ENCODE results near the gene CALN1.

CALN1 gene

DNA sequence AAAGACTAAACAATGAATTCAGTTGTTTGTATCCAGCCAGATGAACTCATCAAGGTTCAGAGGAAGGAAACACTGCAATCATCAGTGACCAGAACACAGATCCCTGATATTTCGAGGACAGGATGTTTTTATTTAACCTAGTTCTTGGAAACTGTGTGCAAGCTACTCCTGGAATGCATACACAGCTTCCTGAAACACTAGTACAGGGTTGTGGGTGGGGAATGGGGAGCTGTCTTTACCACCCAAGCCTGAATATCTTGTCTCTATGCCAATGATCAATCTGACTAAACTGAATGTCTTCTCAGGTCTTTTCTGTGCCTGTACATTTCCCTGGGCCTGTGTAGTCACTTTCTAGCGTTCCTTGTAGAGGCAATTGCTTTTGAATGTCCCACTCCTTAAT lies 374.6 kb downstream of the CALN1 start:
- Histone ChIP-seq H3K4me3 (ENCODE audit: low read length) (no peak overlapping the region), H3K36me3 (ENCODE audit: control insufficient read depth, insufficient read depth, low read length) (no peaks in the 10 kb centered on the region), H3K27ac (ENCODE audit: low read length) (no peak overlapping the region), H3K27me3 (ENCODE audit: control insufficient read depth, insufficient read depth, low read length) (no peaks in the 10 kb centered on the region), H3K9me3 (ENCODE audit: control insufficient read depth, insufficient read depth, low read length) (no peaks in the 10 kb centered on the region), H3K4me1 (ENCODE audit: control insufficient read depth, insufficient read depth, low read length) (no peaks in the 10 kb centered on the region)
- DNase-seq (ENCODE audit: low read depth, low spot score): no peak
- WGBS (ENCODE audit: insufficient coverage, insufficient read length): no CpG with 5 or more reads among the region's 2 CpGs

DNA sequence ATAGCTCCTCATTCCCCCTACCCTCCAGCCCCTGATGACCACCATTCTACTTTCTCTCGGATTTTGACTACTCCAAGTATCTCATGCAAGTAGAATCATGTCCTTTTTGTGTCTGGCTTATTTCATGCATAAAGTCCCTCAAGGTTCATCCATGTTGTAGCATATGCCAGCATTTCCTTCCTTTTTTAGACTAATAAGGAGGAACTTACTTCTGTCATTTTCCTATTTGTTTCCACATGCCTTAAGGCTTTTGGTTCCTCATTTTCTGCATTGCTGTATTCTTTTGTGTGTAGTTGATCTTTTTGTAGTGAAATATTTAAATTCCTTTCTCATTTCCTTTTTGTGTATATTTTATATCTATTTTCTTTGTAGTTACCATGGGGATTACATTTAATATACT lies 376.9 kb downstream of the CALN1 start:
- Histone ChIP-seq H3K27ac (ENCODE audit: low read length) (no peak overlapping the region), H3K27me3 (ENCODE audit: control insufficient read depth, insufficient read depth, low read length) (no peaks in the 10 kb centered on the region), H3K9me3 (ENCODE audit: control insufficient read depth, insufficient read depth, low read length) (no peaks in the 10 kb centered on the region), H3K4me1 (ENCODE audit: control insufficient read depth, insufficient read depth, low read length) (no peaks in the 10 kb centered on the region), H3K36me3 (ENCODE audit: control insufficient read depth, insufficient read depth, low read length) (no peaks in the 10 kb centered on the region), H3K4me3 (ENCODE audit: low read length) (no peak overlapping the region)
- no CpG with 5 or more reads among the region's 1 CpG for WGBS (ENCODE audit: insufficient coverage, insufficient read length)
- DNase-seq (ENCODE audit: low read depth, low spot score): no peak

DNA sequence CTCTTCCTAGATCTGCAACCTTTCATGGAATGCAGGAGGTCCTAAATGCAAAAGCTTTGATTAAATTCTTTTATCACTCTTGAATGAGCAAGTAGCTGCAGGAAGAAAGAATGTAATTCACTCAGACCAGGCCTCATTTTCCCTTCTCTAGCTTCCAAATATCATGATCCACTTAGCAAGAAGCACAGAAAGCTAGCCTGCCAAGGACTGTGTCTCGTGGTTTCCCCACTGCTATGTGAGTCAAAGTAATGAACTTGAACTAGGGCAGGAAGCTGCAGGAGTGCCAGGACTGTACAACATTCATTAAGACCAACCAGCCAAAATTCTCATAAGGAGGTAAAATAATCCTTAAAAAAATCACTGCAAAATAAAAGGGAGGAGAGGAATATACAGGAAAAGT lies 379.2 kb downstream of the CALN1 start:
- no CpG with 5 or more reads among the region's 1 CpG for WGBS (ENCODE audit: insufficient coverage, insufficient read length)
- Histone ChIP-seq H3K27ac (ENCODE audit: low read length) (no peak overlapping the region), H3K9me3 (ENCODE audit: control insufficient read depth, insufficient read depth, low read length) (no peaks in the 10 kb centered on the region), H3K4me3 (ENCODE audit: low read length) (no peak overlapping the region), H3K4me1 (ENCODE audit: control insufficient read depth, insufficient read depth, low read length) (no peaks in the 10 kb centered on the region), H3K27me3 (ENCODE audit: control insufficient read depth, insufficient read depth, low read length) (no peaks in the 10 kb centered on the region), H3K36me3 (ENCODE audit: control insufficient read depth, insufficient read depth, low read length) (no peaks in the 10 kb centered on the region)
- no peak for DNase-seq (ENCODE audit: low read depth, low spot score)

DNA sequence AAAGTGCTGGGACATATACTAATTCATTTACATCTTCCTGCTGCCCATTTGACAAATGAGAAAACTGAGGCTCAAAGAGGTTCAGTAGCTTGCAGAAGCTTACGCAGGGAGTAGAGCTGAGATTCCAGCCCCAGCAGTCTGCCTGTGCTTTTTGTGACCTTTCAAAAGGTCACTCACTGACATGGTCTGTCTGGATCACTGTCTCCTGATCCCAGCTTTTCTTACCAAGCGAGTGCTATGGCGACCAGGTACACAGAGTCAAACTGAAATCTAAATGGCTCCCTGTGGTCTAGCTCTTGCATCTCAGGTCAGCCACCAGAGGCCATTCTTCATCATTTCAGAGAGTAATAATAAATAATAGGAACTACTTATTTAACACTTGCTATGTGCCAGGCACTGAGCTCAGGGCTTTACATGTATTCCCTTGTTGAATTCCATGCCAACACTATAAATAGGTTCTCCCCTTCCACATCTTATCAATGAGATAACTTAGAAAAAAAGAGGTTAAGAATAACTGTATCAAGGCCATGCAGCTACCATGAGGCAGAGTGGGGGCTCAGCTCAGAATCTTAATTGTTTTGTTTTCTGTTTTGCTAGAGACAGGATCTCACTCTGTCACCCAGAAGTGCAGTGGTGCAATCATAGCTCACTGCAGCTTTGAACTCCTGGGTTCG lies 381.0 kb downstream of the CALN1 start:
- no peak for DNase-seq (ENCODE audit: low read depth, low spot score)
- no peaks in the 10 kb centered on the region for H3K9me3 ChIP-seq (ENCODE audit: control insufficient read depth, insufficient read depth, low read length)
- H3K36me3 ChIP-seq (ENCODE audit: control insufficient read depth, insufficient read depth, low read length): no peaks in the 10 kb centered on the region
- no peaks in the 10 kb centered on the region for H3K4me1 ChIP-seq (ENCODE audit: control insufficient read depth, insufficient read depth, low read length)
- WGBS (ENCODE audit: insufficient coverage, insufficient read length): no CpG with 5 or more reads among the region's 4 CpGs
- no peak overlapping the region for H3K4me3 ChIP-seq (ENCODE audit: low read length)
- no peaks in the 10 kb centered on the region for H3K27me3 ChIP-seq (ENCODE audit: control insufficient read depth, insufficient read depth, low read length)
- H3K27ac ChIP-seq (ENCODE audit: low read length): no peak overlapping the region

DNA sequence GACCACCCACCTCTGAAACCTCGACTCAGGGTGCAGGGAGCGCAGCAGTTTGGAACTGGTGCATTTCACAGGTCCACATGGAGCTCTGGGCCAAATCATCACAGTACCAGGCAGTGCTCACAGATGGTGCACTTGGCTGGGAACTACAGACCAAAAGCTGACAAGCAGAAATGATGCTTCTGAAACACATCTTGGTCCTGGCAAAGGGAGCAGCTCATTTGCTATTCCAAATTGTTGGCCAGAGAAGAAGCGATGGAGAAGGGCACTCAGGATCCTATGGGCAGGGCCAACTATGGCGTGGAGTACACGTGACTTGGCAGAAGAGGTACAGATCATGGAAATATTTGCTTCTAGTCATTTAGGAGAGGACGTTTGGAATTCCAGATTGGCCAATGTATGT lies 383.9 kb downstream of the CALN1 start:
- no peak for DNase-seq (ENCODE audit: low read depth, low spot score)
- H3K4me3 ChIP-seq (ENCODE audit: low read length): no peak overlapping the region
- no peak overlapping the region for H3K27ac ChIP-seq (ENCODE audit: low read length)
- no peaks in the 10 kb centered on the region for H3K36me3 ChIP-seq (ENCODE audit: control insufficient read depth, insufficient read depth, low read length)
- H3K4me1 ChIP-seq (ENCODE audit: control insufficient read depth, insufficient read depth, low read length): no peaks in the 10 kb centered on the region
- H3K9me3 ChIP-seq (ENCODE audit: control insufficient read depth, insufficient read depth, low read length): no peaks in the 10 kb centered on the region
- no CpG with 5 or more reads among the region's 6 CpGs for WGBS (ENCODE audit: insufficient coverage, insufficient read length)
- no peaks in the 10 kb centered on the region for H3K27me3 ChIP-seq (ENCODE audit: control insufficient read depth, insufficient read depth, low read length)

DNA sequence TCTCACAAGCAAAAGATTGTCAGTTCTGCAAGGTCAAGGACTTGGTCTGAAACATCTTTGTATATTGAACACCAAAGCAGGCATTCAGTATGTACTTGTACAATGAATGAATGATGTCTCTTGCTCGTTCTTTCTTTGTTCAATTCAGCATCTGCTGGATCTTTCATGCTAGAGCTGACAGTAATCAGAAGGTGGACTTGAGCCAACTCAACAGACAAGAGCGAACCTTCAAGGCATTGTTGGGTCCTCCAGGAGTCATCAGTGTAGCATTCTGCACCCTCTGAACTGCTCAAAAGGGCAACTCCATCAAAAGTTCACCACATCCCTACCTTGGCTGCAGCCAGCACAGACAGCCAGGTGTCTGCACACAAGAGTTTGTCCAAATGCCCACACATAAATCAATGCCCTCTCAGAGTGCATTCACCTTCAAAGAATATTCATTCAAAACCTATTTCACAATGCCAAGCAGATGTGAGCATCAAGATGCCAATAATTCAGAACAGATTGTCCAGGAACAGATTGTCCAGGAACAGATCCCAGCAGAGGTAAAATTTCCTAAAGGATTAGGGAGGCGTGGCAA lies 386.7 kb downstream of the CALN1 start:
- WGBS (ENCODE audit: insufficient coverage, insufficient read length): no CpG with 5 or more reads among the region's 3 CpGs
- Histone ChIP-seq H3K4me3 (ENCODE audit: low read length) (no peak overlapping the region), H3K4me1 (ENCODE audit: control insufficient read depth, insufficient read depth, low read length) (no peaks in the 10 kb centered on the region), H3K27ac (ENCODE audit: low read length) (no peak overlapping the region), H3K27me3 (ENCODE audit: control insufficient read depth, insufficient read depth, low read length) (no peaks in the 10 kb centered on the region), H3K9me3 (ENCODE audit: control insufficient read depth, insufficient read depth, low read length) (no peaks in the 10 kb centered on the region), H3K36me3 (ENCODE audit: control insufficient read depth, insufficient read depth, low read length) (no peaks in the 10 kb centered on the region)
- DNase-seq (ENCODE audit: low read depth, low spot score): no peak

DNA sequence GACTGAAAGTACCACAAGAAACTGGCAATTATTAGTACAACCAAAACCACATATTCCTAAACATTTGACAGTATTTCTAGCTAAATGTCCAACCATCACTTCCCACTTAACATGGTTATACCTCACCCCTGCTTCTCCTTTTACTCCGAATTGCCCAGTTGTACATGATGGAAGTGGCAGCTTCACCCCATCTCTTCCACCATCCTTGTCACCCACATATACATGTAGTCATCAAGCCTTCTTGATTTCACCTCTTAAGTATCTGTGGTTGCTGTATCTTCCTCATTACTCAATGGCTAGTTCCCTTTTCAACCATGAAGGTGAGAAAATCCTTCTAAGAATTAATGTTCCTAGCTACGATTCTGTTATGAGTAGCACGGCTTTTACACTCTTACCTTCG lies 388.2 kb downstream of the CALN1 start:
- H3K4me3 ChIP-seq (ENCODE audit: low read length): no peak overlapping the region
- DNase-seq (ENCODE audit: low read depth, low spot score): no peak
- H3K4me1 ChIP-seq (ENCODE audit: control insufficient read depth, insufficient read depth, low read length): no peaks in the 10 kb centered on the region
- H3K27me3 ChIP-seq (ENCODE audit: control insufficient read depth, insufficient read depth, low read length): no peaks in the 10 kb centered on the region
- WGBS (ENCODE audit: insufficient coverage, insufficient read length): no CpG with 5 or more reads among the region's 4 CpGs
- no peaks in the 10 kb centered on the region for H3K9me3 ChIP-seq (ENCODE audit: control insufficient read depth, insufficient read depth, low read length)
- H3K36me3 ChIP-seq (ENCODE audit: control insufficient read depth, insufficient read depth, low read length): no peaks in the 10 kb centered on the region
- H3K27ac ChIP-seq (ENCODE audit: low read length): no peak overlapping the region

DNA sequence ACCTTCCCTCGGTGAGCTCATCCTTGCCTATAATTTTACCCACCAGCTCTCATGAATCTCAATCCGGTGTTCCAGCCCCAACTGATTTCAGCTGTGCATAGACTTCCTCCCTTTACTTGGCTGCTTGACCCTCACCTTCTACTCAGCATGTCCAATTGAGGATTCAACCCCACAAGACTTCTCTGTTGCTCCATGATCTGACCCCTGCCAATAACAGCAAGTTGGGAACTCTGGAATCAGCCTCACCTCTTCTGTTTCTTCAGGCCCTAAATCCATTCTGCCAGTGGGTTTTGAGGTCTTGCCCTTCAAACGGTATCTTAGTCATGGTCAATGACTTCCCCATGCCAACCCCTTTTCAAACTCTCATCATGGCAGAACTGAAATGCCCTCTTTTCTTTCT lies 390.4 kb downstream of the CALN1 start:
- Histone ChIP-seq H3K27me3 (ENCODE audit: control insufficient read depth, insufficient read depth, low read length) (no peaks in the 10 kb centered on the region), H3K27ac (ENCODE audit: low read length) (no peak overlapping the region), H3K4me1 (ENCODE audit: control insufficient read depth, insufficient read depth, low read length) (no peaks in the 10 kb centered on the region), H3K9me3 (ENCODE audit: control insufficient read depth, insufficient read depth, low read length) (no peaks in the 10 kb centered on the region), H3K4me3 (ENCODE audit: low read length) (no peak overlapping the region), H3K36me3 (ENCODE audit: control insufficient read depth, insufficient read depth, low read length) (no peaks in the 10 kb centered on the region)
- DNase-seq (ENCODE audit: low read depth, low spot score): no peak
- whole genome bisulfite sequencing (ENCODE audit: insufficient coverage, insufficient read length): no CpG with 5 or more reads among the region's 3 CpGs

DNA sequence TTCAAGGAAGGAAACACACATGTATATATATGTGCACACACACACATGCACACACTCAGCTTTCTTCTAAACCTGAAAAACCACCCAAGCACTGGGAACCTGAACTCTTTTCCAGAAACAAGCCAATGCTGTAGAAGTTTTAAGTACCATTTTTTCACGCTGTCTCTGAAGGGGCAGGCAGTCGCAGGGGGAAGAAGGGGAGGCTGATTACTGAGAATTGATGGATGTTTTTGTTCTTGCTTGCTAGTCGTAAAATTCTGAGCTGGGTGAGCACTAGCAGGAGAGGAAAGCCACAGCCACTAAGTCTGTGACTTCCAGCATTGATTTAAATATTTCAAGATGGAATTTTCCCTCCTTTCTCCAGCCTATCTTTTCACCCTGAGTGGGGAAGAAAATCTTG lies 391.8 kb downstream of the CALN1 start:
- Histone ChIP-seq H3K27ac (ENCODE audit: low read length) (no peak overlapping the region), H3K36me3 (ENCODE audit: control insufficient read depth, insufficient read depth, low read length) (no peaks in the 10 kb centered on the region), H3K4me1 (ENCODE audit: control insufficient read depth, insufficient read depth, low read length) (no peaks in the 10 kb centered on the region), H3K27me3 (ENCODE audit: control insufficient read depth, insufficient read depth, low read length) (no peaks in the 10 kb centered on the region), H3K9me3 (ENCODE audit: control insufficient read depth, insufficient read depth, low read length) (no peaks in the 10 kb centered on the region), H3K4me3 (ENCODE audit: low read length) (no peak overlapping the region)
- WGBS (ENCODE audit: insufficient coverage, insufficient read length): no CpG with 5 or more reads among the region's 3 CpGs
- no peak for DNase-seq (ENCODE audit: low read depth, low spot score)

DNA sequence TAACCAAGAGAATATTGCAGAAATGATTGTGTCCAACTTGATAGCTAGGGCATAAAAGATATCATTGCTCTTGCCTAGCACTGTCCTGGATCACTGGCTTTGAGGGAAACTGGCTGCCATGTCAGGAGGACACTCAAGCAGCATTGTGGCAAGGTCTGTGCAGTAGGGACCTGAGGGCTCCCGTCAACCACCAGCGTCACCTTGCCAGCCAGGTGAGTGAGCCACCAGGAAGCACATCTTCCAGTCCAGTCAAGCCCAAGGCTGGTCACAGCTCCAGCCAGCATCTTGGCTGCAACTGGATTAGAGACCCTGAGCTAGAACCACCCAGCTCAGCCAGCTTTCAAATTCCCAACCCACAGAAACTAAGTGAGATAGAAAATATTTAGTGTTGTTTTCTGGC lies 392.7 kb downstream of the CALN1 start:
- WGBS (ENCODE audit: insufficient coverage, insufficient read length): no CpG with 5 or more reads among the region's 2 CpGs
- DNase-seq (ENCODE audit: low read depth, low spot score): no peak

DNA sequence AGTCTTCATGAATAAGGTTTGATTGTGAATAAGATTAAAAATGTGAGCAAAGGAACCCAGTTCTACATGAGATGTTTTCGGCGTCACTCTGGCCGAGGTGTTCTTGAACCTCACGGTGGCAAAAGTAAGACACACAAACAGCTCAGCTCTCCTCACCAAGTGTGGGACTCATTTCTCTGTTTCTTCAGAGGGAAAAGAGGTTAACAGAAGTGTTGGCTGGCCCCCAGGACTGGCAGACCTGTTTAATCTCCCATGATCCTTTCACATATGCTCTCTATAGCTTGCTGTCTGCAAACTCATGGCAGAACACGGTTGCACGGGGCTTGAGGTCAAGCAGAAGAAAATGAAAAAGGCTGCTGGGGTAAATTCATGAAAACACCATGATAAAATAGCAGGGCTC lies 394.4 kb downstream of the CALN1 start:
- Histone ChIP-seq H3K27ac (ENCODE audit: low read length) (no peak overlapping the region), H3K4me3 (ENCODE audit: low read length) (no peak overlapping the region), H3K27me3 (ENCODE audit: control insufficient read depth, insufficient read depth, low read length) (no peaks in the 10 kb centered on the region), H3K4me1 (ENCODE audit: control insufficient read depth, insufficient read depth, low read length) (no peaks in the 10 kb centered on the region), H3K9me3 (ENCODE audit: control insufficient read depth, insufficient read depth, low read length) (no peaks in the 10 kb centered on the region), H3K36me3 (ENCODE audit: control insufficient read depth, insufficient read depth, low read length) (no peaks in the 10 kb centered on the region)
- no peak for DNase-seq (ENCODE audit: low read depth, low spot score)
- WGBS (ENCODE audit: insufficient coverage, insufficient read length): no CpG with 5 or more reads among the region's 6 CpGs

More for the DNA sequence above, 392.7 kb downstream of the CALN1 start:
- H3K27me3 ChIP-seq (ENCODE audit: control insufficient read depth, insufficient read depth, low read length): no peaks in the 10 kb centered on the region
- H3K27ac ChIP-seq (ENCODE audit: low read length): no peak overlapping the region
- no peaks in the 10 kb centered on the region for H3K9me3 ChIP-seq (ENCODE audit: control insufficient read depth, insufficient read depth, low read length)
- no peaks in the 10 kb centered on the region for H3K4me1 ChIP-seq (ENCODE audit: control insufficient read depth, insufficient read depth, low read length)
- no peaks in the 10 kb centered on the region for H3K36me3 ChIP-seq (ENCODE audit: control insufficient read depth, insufficient read depth, low read length)
- H3K4me3 ChIP-seq (ENCODE audit: low read length): no peak overlapping the region

Data from iPS DF 6.9 (cell line).